ENCODE data around the gene TIAM2.

- no peak for TF ChIP-seq CTCF (IDR thresholded peaks at IDR 0.05)
- no peak for TF ChIP-seq EP300 (IDR thresholded peaks at IDR 0.05)
- TF ChIP-seq POLR2A (IDR thresholded peaks at IDR 0.05; ENCODE audit: low read depth): no peak
Observed at GRCh38 chr6:155089746-155090145, 94.6 kb downstream of the TIAM2 start.

Data from esophagus muscularis mucosa (tissue), 4 donors.